GM12878 (cell line): Measurements from ENCODE around the gene WDFY1. TPM values are rescaled to one million over a fixed set of nuclear protein-coding genes. Genes with fewer than 3 reads are reported as not detected.
A peak's percentile ranks its signal among the peaks of the same experiment; 100 is the strongest.

ENCODE experiments used
- ATAC-seq: fragments of 200-7000 bp; cut with Tn5 transposase; 3 replicates; pipeline ENCODE4 v1.9.1; 2020; ENCODE audit warnings: mild to moderate bottlenecking, moderate library complexity
- BruUV-seq: library from RNA; stranded (reverse); fragments of 400-500 nt; replicated peaks from 2 replicates; lab custom pipeline; 2021; lab: Mats Ljungman, UMichigan
- CTCF ChIA-PET: fragments of 300-600 bp; sonication (Branson Sonifier 250); formaldehyde crosslinking; extraction: SDS; loops from one replicate; lab custom pipeline; 2021; ENCODE audit warnings: inconsistent platforms; lab: Yijun Ruan, JAX
- POLR2A ChIA-PET: fragments of 350-600 bp; formaldehyde crosslinking; extraction: SDS; loops from one replicate; lab custom pipeline; 2021; ENCODE audit warnings: inconsistent platforms; lab: Charles Lee
- RAD21 ChIA-PET: fragments of 300-600 bp; sonication (Branson Sonifier 250); formaldehyde crosslinking; loops from one replicate; lab custom pipeline; 2023; ENCODE audit warnings: antibody characterized with exemption; ENCODE audit not compliant: unreplicated experiment; lab: Charles Lee
- SMC1A ChIA-PET: fragments of 300-600 bp; sonication (Branson Sonifier 250); formaldehyde crosslinking; loops from one replicate; lab custom pipeline; 2023; ENCODE audit not compliant: unreplicated experiment, uncharacterized antibody; lab: Charles Lee
- DNase-seq: peaks from one replicate; pipeline ENCODE4 v3.0.0-alpha.2; 2011; ENCODE audit warnings: low read depth, low spot score
- FAIRE-seq: peaks from 3 replicates; lab custom pipeline; 2011; peaks lifted over from hg19 to GRCh38; lab: Jason Lieb, UNC
- H2AFZ ChIP-seq: 2 replicates; pipeline ENCODE4 v1.6.0; 2011; ENCODE audit warnings: low read depth, low read length, control low read depth; ENCODE audit not compliant: control insufficient read depth
- H3K27ac ChIP-seq: 2 replicates; pipeline ENCODE4 v1.5.1; 2011; ENCODE audit warnings: control low read depth; ENCODE audit not compliant: control insufficient read depth, insufficient read depth
- H3K27me3 ChIP-seq, 2 experiments: replicated peaks in 1 of 2; 2 replicates each; pipeline versions ENCODE4 v1.6.0 to v1.6.1; 2011; ENCODE audit warnings: low read length in 1 of 2; ENCODE audit not compliant: control insufficient read depth in 2 of 2, insufficient read depth in 2 of 2
- H3K36me3 ChIP-seq, 2 experiments: 2 replicates each; pipeline ENCODE4 v1.5.1; 2011; ENCODE audit warnings: low read length in 1 of 2; ENCODE audit not compliant: control insufficient read depth in 2 of 2, insufficient read depth in 2 of 2
- H3K4me1 ChIP-seq: 2 replicates; pipeline ENCODE4 v1.6.1; 2011; ENCODE audit warnings: mild to moderate bottlenecking, low read length, moderate library complexity, mixed read lengths; ENCODE audit not compliant: control insufficient read depth, insufficient read depth
- H3K4me2 ChIP-seq: 2 replicates; pipeline ENCODE4 v1.6.0; 2011; ENCODE audit warnings: control low read depth; ENCODE audit not compliant: control insufficient read depth, insufficient read depth
- H3K4me3 ChIP-seq: fragments of 200-600 bp; sonication (generic); 2 replicates; pipeline ENCODE4 v1.5.1; 2016
- H3K79me2 ChIP-seq: 2 replicates; pipeline ENCODE4 v1.6.0; 2011; ENCODE audit warnings: low read length; ENCODE audit not compliant: control insufficient read depth, insufficient read depth
- H3K9ac ChIP-seq: 2 replicates; pipeline ENCODE4 v1.8.0; 2011; ENCODE audit warnings: low read length, control low read depth, mixed read lengths; ENCODE audit not compliant: control insufficient read depth, insufficient read depth
- H3K9me3 ChIP-seq: replicated peaks from 3 replicates; pipeline ENCODE4 v1.5.1; 2011; ENCODE audit warnings: mild to moderate bottlenecking, low read length; ENCODE audit not compliant: control insufficient read depth, insufficient read depth
- H4K20me1 ChIP-seq: 2 replicates; pipeline ENCODE4 v1.6.0; 2011; ENCODE audit not compliant: control insufficient read depth, insufficient read depth
- BHLHE40 ChIP-seq, 2 experiments: fragments of 450-650 bp in 1 of 2; IDR thresholded peaks; 2 replicates each; pipeline ENCODE4 v1.6.1; 2011 to 2017; ENCODE audit warnings: low read depth in 2 of 2, borderline replicate concordance in 1 of 2, improper control_type of control experiment in 1 of 2, low read length in 1 of 2, mild to moderate bottlenecking in 1 of 2
- KLF5 ChIP-seq: fragments of 450-650 bp; IDR thresholded peaks from 2 replicates; pipeline ENCODE4 v1.6.1; 2014; ENCODE audit warnings: mild to moderate bottlenecking; ENCODE audit not compliant: partially characterized antibody
- MEF2B ChIP-seq: fragments of 450-650 bp; IDR thresholded peaks from 2 replicates; pipeline ENCODE4 v1.6.1; 2018; ENCODE audit warnings: mild to moderate bottlenecking, moderate library complexity; ENCODE audit not compliant: partially characterized antibody, poor library complexity, severe bottlenecking
- NBN ChIP-seq: fragments of 450-650 bp; IDR thresholded peaks from 2 replicates; pipeline ENCODE4 v1.6.1; 2016
- NR2C2 ChIP-seq: IDR thresholded peaks from 2 replicates; pipeline ENCODE4 v1.6.1; 2011; ENCODE audit warnings: borderline replicate concordance, low read depth; ENCODE audit not compliant: control insufficient read depth, insufficient read length
- RAD21 ChIP-seq: IDR thresholded peaks from 2 replicates; pipeline ENCODE4 v1.6.1; 2011; ENCODE audit warnings: mild to moderate bottlenecking, low read depth, low read length, moderate library complexity; ENCODE audit not compliant: insufficient read depth
- RAD51 ChIP-seq: fragments of 450-650 bp; IDR thresholded peaks from 2 replicates; pipeline ENCODE4 v1.6.1; 2016; ENCODE audit warnings: moderate library complexity, mild to moderate bottlenecking, inconsistent platforms
- RFX5 ChIP-seq: IDR thresholded peaks from 2 replicates; pipeline ENCODE4 v1.6.1; 2011; ENCODE audit warnings: low read depth, low read length, improper control_type of control experiment
- SMAD1 ChIP-seq: fragments of 450-650 bp; IDR thresholded peaks from 2 replicates; pipeline ENCODE4 v1.6.1; 2018; ENCODE audit warnings: mild to moderate bottlenecking, low read depth; ENCODE audit not compliant: partially characterized antibody
- SREBF1 ChIP-seq: IDR thresholded peaks from 2 replicates; pipeline ENCODE4 v1.6.1; 2012; ENCODE audit warnings: mild to moderate bottlenecking, low read length
- SREBF2 ChIP-seq: IDR thresholded peaks from 2 replicates; pipeline ENCODE4 v1.6.1; 2012; ENCODE audit warnings: mild to moderate bottlenecking, low read length
- YBX1 ChIP-seq: fragments of 450-650 bp; IDR thresholded peaks from 2 replicates; pipeline ENCODE4 v1.6.1; 2016; ENCODE audit warnings: antibody characterized with exemption
- YY1 ChIP-seq: IDR thresholded peaks from 2 replicates; pipeline ENCODE4 v1.6.1; 2011; ENCODE audit warnings: low read depth, mild to moderate bottlenecking, low read length
- ZNF217 ChIP-seq: fragments of 450-650 bp; IDR thresholded peaks from 2 replicates; pipeline ENCODE4 v1.6.1; 2017; ENCODE audit warnings: antibody characterized with exemption, mild to moderate bottlenecking
- WGBS: methylation state at CpG from one replicate; pipeline ENCODE4 v1.1.6; 2016; ENCODE audit warnings: low lambda C conversion rate; ENCODE audit not compliant: insufficient replicate concordance, insufficient coverage; ENCODE audit errors: missing lambda C conversion rate; 5-methylcytosine and 5-hydroxymethylcytosine counted together
- in situ Hi-C: fragments of 300-500 bp; cut with MboI; formaldehyde crosslinking; loops from 9 replicates; pipeline ENCODE4 v1.14.3; 2018; ENCODE audit warnings: mixed read lengths
- intact Hi-C: fragments of 100-400 bp; cut with micrococcal nuclease; formaldehyde crosslinking; loops from one replicate; pipeline ENCODE4 v1.14.2; 2022; ENCODE audit not compliant: unreplicated experiment
- polyA plus RNA-seq, 11 experiments: library from polyadenylated mRNA; depleted of rRNA in 4 of 11; unstranded in 6 of 11; stranded (reverse) in 5 of 11; fragments of >200 nt; fragmentation: Nextera tagmentation in 4 of 11; fragmentation: Illumina TruSeq in 1 of 11; extraction: Ambion mirVana in 4 of 11; extraction: Trizol in 1 of 11; gene quantifications; 1 replicate in 1 of 11; 2 replicates in 10 of 11; pipeline versions ENCODE4 v1.2.1 to v1.2.3, GENCODE V29; 2011 to 2016; ENCODE audit warnings: inconsistent platforms in 2 of 11, missing spikeins in 2 of 11, low read depth in 1 of 11
- total RNA-seq, 4 experiments: library from RNA; depleted of rRNA in 3 of 4; stranded (reverse); fragments of >200 nt in 3 of 4; fragmentation: Illumina TruSeq in 1 of 4; extraction: Trizol in 1 of 4; gene quantifications; 2 replicates each; pipeline versions ENCODE4 v1.2.1 to v1.2.3, GENCODE V29; 2013 to 2021
- TF ChIP-seq, protein P1 (sequence below): fragments of 450-650 bp; IDR thresholded peaks from 2 replicates; pipeline ENCODE4 v1.6.1; 2017; ENCODE audit warnings: low read depth, mild to moderate bottlenecking, moderate library complexity
- TF ChIP-seq, protein P2 (sequence below): fragments of 450-650 bp; IDR thresholded peaks from 2 replicates; pipeline ENCODE4 v1.6.1; 2018; ENCODE audit warnings: mild to moderate bottlenecking, low read depth, moderate library complexity; ENCODE audit not compliant: partially characterized antibody

Gene WDFY1
- total and polyA plus RNA-seq, 10 of the 15 experiments (the other 5 are each of a cell fraction or from before 2014, with no cell fraction given) = 2.9 to 28.1 (median 13.1) TPM

DNA sequence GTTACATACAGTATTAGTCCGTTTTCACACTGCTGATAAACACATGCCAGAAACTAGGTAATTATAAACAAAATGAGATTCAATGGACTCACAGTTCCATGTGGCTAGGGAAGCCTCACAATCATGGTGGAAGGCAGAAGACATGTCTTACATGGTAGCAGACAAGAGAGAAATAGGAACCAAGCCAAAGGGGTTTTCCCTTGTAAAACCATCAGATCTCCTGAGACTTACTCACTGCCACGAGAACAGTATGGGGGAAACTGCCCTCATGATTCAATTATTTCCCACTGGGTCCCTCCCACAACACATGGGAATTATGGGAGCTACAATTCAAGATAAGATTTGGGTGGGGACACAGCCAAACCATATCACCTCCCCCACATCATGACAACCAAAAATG, 5.7 kb downstream of the WDFY1 start (continued):
- TF ChIP-seq MEF2B (peak; percentile 83), YY1 (peak; percentile 71; the same call in 1 of the 2 replicates), BHLHE40 (IDR thresholded peaks at IDR 0.05; ENCODE audit: borderline replicate concordance in 1 of 2, low read depth in 2 of 2, low read length in 1 of 2) (peak in 1 of 2 experiments; percentile 49; a peak in 1 of 4 replicates), SMAD1 (peak; percentile 71)
- TF ChIP-seq, protein P1, sequence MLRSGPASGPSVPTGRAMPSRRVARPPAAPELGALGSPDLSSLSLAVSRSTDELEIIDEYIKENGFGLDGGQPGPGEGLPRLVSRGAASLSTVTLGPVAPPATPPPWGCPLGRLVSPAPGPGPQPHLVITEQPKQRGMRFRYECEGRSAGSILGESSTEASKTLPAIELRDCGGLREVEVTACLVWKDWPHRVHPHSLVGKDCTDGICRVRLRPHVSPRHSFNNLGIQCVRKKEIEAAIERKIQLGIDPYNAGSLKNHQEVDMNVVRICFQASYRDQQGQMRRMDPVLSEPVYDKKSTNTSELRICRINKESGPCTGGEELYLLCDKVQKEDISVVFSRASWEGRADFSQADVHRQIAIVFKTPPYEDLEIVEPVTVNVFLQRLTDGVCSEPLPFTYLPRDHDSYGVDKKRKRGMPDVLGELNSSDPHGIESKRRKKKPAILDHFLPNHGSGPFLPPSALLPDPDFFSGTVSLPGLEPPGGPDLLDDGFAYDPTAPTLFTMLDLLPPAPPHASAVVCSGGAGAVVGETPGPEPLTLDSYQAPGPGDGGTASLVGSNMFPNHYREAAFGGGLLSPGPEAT = peak; percentile 72

- no peak for ATAC-seq
- in situ Hi-C loops (no loop called here), intact Hi-C loops (no loop called here)
- H3K4me2 ChIP-seq = peak overlapping the region; percentile 39; the same call in 1 of the 2 replicates
- no peak overlapping the region for H2AFZ ChIP-seq
- BruUV-seq = no TSS peak
- no peaks in the 10 kb centered on the region; the same call in 1 of the 2 replicates for H4K20me1 ChIP-seq
- peaks cover 57% of the 10 kb centered on the region for H3K79me2 ChIP-seq
- H3K4me1 ChIP-seq = peaks cover 21% of the 10 kb centered on the region
- no peaks in the 10 kb centered on the region; the same call in none of the 3 replicates for H3K9me3 ChIP-seq
- FAIRE-seq = no peak
- H3K27ac ChIP-seq = peak overlapping the region; percentile 50; the same call in 1 of the 2 replicates
- WGBS = 3% methylated on average over 1 of the region's 1 CpG
- POLR2A ChIA-PET = no interaction called here
- no peaks in the 10 kb centered on the region for H3K36me3 ChIP-seq
- no peaks in the 10 kb centered on the region for H3K27me3 ChIP-seq
- CTCF ChIA-PET = interaction anchor here (0.9 kb wide), 1 partner anchor 20 kb away, joined by 3 read pairs; the partner anchor contains the start of gene MRPL44
- SMC1A ChIA-PET = interaction anchor here (1.4 kb wide), 1 partner anchor 32 kb away, joined by 3 read pairs; no protein-coding TSS in a partner anchor
- RAD21 ChIA-PET = no interaction called here
- no peak for DNase-seq
- no peak overlapping the region for H3K4me3 ChIP-seq
- no peak overlapping the region for H3K9ac ChIP-seq
- TF ChIP-seq KLF5 (no peak), RFX5 (no peak), NBN (no peak), RAD21 (no peak), ZNF217 (no peak), SREBF2 (no peak), NR2C2 (no peak), SREBF1 (no peak), RAD51 (no peak), YBX1 (no peak)
- TF ChIP-seq, protein P2, sequence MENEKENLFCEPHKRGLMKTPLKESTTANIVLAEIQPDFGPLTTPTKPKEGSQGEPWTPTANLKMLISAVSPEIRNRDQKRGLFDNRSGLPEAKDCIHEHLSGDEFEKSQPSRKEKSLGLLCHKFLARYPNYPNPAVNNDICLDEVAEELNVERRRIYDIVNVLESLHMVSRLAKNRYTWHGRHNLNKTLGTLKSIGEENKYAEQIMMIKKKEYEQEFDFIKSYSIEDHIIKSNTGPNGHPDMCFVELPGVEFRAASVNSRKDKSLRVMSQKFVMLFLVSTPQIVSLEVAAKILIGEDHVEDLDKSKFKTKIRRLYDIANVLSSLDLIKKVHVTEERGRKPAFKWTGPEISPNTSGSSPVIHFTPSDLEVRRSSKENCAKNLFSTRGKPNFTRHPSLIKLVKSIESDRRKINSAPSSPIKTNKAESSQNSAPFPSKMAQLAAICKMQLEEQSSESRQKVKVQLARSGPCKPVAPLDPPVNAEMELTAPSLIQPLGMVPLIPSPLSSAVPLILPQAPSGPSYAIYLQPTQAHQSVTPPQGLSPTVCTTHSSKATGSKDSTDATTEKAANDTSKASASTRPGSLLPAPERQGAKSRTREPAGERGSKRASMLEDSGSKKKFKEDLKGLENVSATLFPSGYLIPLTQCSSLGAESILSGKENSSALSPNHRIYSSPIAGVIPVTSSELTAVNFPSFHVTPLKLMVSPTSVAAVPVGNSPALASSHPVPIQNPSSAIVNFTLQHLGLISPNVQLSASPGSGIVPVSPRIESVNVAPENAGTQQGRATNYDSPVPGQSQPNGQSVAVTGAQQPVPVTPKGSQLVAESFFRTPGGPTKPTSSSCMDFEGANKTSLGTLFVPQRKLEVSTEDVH = no peak
- TF ChIP-seq, protein P1 = no peak
Observed at GRCh38 chr2:223937535-223937934, 7.6 kb downstream of the WDFY1 start.
